Measurements from ENCODE around the gene COL25A1. TPM values are rescaled to one million over a fixed set of nuclear protein-coding genes. Genes with fewer than 3 reads are reported as not detected.

COL25A1 gene
- total RNA-seq, 4 donors from 2014 or later, result 2.5 TPM; not detected in 3

DNA sequence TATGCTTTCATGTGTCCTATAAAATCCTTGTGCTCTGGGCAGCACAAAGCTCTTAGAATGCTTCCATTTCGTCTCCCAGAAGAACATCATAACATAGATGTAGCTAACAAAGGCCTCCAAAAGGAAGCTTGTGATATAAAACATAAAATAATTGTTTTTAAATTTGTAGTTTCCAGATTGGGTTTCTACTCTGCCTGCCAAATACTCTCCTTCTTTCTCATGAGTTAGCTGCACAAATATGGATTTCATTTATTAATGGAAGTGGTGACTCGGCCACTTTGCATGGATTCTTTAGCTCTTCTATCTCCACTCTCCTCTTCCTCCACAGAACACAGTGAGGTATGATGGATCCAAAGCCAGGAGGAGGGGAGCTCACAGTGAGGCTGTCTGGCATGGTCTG is 265.4 kb downstream of the COL25A1 start:
- TF ChIP-seq, protein P1, sequence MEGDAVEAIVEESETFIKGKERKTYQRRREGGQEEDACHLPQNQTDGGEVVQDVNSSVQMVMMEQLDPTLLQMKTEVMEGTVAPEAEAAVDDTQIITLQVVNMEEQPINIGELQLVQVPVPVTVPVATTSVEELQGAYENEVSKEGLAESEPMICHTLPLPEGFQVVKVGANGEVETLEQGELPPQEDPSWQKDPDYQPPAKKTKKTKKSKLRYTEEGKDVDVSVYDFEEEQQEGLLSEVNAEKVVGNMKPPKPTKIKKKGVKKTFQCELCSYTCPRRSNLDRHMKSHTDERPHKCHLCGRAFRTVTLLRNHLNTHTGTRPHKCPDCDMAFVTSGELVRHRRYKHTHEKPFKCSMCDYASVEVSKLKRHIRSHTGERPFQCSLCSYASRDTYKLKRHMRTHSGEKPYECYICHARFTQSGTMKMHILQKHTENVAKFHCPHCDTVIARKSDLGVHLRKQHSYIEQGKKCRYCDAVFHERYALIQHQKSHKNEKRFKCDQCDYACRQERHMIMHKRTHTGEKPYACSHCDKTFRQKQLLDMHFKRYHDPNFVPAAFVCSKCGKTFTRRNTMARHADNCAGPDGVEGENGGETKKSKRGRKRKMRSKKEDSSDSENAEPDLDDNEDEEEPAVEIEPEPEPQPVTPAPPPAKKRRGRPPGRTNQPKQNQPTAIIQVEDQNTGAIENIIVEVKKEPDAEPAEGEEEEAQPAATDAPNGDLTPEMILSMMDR (IDR thresholded peaks at IDR 0.05), result no peak
- TF ChIP-seq POLR2A (IDR thresholded peaks at IDR 0.05), result no peak
- Histone ChIP-seq H3K27ac (no peak overlapping the region), H3K27me3 (no peaks in the 10 kb centered on the region), H3K9me3 (no peaks in the 10 kb centered on the region), H3K36me3 (no peaks in the 10 kb centered on the region), H3K4me3 (no peak overlapping the region), H3K4me1 (no peaks in the 10 kb centered on the region)
- no peak for DNase-seq

DNA sequence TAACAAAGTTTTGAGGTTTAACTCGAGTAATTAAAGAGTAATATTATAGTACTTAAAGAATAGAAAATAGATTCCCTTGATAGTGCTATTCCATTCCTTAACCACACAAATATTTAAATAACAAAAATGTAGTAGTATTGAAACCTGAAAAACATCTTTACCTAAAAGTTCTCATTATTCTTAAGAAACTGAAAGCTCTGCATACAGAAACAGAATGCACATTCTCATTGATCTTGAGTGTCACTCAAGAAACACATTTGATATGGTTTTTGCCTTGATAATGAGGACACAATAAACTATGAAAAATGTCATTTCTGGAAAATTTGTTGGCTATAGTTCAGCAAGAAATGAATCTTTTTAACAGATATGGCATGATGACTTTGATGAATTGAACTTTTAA is 268.5 kb downstream of the COL25A1 start:
- no peak for DNase-seq
- H3K27me3 ChIP-seq, result no peaks in the 10 kb centered on the region
- no peak for TF ChIP-seq POLR2A (IDR thresholded peaks at IDR 0.05)
- TF ChIP-seq, protein P1 (IDR thresholded peaks at IDR 0.05), result no peak
- H3K36me3 ChIP-seq, result no peaks in the 10 kb centered on the region
- H3K4me1 ChIP-seq, result no peaks in the 10 kb centered on the region
- H3K9me3 ChIP-seq, result no peaks in the 10 kb centered on the region
- no peak overlapping the region for H3K27ac ChIP-seq
- no peak overlapping the region for H3K4me3 ChIP-seq

DNA sequence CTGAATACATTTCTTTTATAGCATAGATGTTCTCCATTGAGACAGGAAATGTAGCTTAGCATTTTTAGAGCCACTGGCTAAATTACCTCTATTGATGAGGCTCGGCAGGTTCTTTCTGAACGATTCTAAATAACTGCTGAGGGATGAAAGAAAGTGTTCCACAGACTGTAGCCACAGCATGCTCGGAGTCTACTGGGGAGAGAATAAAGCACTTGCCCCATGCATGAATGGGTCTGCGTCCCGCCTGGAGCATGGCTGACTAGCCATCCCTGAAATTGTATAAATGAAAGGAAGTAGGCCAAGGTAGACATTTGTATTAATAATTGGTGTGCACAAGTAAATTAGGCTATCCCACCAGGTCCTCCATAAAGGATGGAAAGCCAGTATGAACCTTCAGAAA is 269.8 kb downstream of the COL25A1 start:
- Histone ChIP-seq H3K36me3 (no peaks in the 10 kb centered on the region), H3K27ac (no peak overlapping the region), H3K4me3 (no peak overlapping the region), H3K27me3 (no peaks in the 10 kb centered on the region), H3K4me1 (no peaks in the 10 kb centered on the region), H3K9me3 (no peaks in the 10 kb centered on the region)
- TF ChIP-seq, protein P1 (IDR thresholded peaks at IDR 0.05), result no peak
- TF ChIP-seq POLR2A (IDR thresholded peaks at IDR 0.05), result no peak
- no peak for DNase-seq

DNA sequence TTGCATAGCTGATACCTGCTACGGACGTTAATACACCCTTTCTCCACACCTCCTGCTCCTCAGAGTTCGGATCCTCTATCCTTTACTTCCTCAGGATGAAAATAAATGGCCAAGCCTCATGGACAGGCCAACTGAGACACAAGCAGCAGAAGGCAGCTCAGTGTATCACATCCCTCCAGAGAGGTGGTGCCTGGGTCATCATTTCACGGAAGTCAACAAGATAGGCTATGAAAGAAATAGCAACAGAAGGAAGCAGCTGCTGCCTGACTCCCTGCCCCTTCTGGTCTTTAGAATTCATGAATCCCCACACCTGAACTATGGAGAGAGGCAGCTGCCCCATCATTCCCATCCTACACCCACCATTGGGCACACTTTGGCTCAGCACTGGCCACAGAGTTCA is 272.5 kb downstream of the COL25A1 start:
- Histone ChIP-seq H3K9me3 (no peaks in the 10 kb centered on the region), H3K4me3 (no peak overlapping the region), H3K27me3 (no peaks in the 10 kb centered on the region), H3K36me3 (no peaks in the 10 kb centered on the region), H3K27ac (no peak overlapping the region), H3K4me1 (no peaks in the 10 kb centered on the region)
- TF ChIP-seq, protein P1 (IDR thresholded peaks at IDR 0.05), result no peak
- TF ChIP-seq POLR2A (IDR thresholded peaks at IDR 0.05), result no peak
- no peak for DNase-seq

DNA sequence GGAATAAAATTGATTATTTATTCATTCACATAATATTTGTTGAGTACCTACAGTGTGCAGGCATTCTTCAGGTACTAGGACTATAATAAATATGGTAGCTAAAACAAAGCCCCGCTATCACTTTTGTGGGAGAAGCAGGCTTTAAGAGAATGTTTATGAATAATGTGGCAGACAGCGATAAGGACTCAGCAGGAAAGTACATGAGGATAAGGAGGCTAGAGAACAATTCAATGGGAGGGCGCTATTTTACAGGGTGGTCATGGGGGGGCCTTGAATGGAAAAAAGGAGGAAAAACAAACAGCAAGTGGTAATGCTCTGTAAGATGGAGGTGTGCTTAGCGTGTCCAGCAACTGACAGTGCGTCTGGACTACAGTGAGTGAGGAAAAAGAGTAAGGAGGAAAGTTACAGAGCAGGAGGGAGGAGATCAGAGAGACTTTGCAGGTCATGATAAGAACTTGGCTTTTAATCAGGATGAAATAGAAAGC is 275.4 kb downstream of the COL25A1 start:
- no peak for DNase-seq
- Histone ChIP-seq H3K4me1 (no peaks in the 10 kb centered on the region), H3K4me3 (no peak overlapping the region)

More for the DNA sequence above, 275.4 kb downstream of the COL25A1 start:
- H3K9me3 ChIP-seq, result no peaks in the 10 kb centered on the region
- no peaks in the 10 kb centered on the region for H3K27me3 ChIP-seq
- H3K36me3 ChIP-seq, result no peaks in the 10 kb centered on the region
- TF ChIP-seq, protein P1 (IDR thresholded peaks at IDR 0.05), result no peak
- TF ChIP-seq POLR2A (IDR thresholded peaks at IDR 0.05), result no peak
- no peak overlapping the region for H3K27ac ChIP-seq
